GM18867 (cell line): ENCODE measurements around the gene MYH10.

Experiments used
- ATAC-seq: cut with Tn5 transposase; IDR thresholded peaks from one replicate; pipeline ENCODE4 v1.9.1; 2021; ENCODE audit warnings: mild to moderate bottlenecking, moderate library complexity; ENCODE audit not compliant: unreplicated experiment

The MYH10 gene

DNA sequence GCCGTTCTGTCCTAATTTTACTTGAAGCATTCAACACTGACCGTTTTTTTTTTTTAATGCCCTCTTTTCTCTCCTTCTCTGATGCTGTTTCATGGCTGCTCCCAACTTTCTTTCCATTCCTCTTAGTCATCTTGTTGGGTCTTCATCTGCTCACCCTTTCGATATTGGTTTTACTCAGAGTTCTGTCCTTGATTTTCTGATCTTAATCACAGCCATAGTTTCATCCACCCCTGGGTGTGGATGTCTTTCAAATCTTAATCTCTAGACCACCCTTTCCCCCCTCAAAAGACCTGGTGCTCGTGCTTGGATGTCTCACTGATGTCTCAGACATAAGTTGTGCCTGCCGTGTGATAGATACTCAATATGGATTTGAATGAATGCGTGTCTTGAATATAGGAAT is 172.4 kb downstream of the MYH10 start:
- no peak for ATAC-seq

- ATAC-seq = no peak
Observed at GRCh38 chr17:8455665-8456209, 174.8 kb downstream of the MYH10 start.

- ATAC-seq = no peak
Observed at GRCh38 chr17:8453326-8453725, 177.2 kb downstream of the MYH10 start.

DNA sequence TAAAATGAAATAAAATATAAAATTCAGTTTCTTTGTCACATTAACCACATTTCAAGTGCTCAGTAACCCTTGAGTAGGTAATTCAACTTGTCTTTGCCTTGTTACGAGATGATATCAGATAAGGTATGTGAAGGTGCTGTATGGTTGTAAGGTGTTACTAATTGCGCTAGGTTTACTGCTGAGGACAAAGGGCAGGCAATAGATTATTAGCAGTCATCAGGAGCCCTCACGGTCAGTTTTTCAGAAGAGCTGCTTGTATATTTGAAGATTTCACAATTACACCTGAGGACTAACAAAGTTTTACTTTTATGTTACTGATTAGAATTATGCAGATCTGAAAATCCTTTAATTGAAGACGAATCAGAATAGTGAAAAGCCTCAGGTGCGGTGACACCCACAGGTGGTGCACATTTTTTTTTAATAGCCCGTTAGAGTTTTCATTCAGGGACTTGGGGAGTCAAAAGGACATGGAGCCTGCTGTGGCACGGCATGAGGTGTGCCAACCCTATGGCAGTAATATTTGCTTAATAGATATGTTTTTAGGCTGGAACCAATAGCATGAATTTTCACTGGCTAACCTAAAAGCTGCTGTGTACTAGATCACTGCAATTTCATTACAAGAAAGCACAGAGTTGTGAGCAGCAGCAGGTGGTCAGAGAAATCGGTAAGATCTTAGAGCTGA is 178.5 kb downstream of the MYH10 start:
- no peak for ATAC-seq

GRCh38 chr17:8448310-8448709 is 182.2 kb downstream of the MYH10 start:
- no peak for ATAC-seq

GRCh38 chr17:8447799-8448198 is 182.7 kb downstream of the MYH10 start:
- ATAC-seq = no peak

DNA sequence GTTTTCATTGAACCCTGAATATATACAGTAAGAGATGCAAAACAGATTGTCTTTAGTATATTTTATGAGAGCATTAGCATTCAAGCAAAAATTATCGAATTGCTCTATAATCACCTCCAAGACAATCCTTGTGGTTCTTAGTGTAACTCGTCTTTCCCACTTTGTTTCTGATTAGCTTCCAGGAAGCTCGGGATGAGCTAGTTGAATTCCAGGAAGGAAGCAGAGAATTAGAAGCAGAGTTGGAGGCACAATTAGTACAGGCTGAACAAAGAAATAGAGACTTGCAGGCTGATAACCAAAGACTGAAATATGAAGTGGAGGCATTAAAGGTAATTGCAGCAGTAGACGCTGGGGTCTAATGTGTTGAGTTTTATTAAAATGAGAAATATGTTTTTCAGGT is 185.0 kb downstream of the MYH10 start:
- ATAC-seq = no peak

- ATAC-seq = no peak
Observed at GRCh38 chr17:8444494-8444893, 186.0 kb downstream of the MYH10 start.

DNA sequence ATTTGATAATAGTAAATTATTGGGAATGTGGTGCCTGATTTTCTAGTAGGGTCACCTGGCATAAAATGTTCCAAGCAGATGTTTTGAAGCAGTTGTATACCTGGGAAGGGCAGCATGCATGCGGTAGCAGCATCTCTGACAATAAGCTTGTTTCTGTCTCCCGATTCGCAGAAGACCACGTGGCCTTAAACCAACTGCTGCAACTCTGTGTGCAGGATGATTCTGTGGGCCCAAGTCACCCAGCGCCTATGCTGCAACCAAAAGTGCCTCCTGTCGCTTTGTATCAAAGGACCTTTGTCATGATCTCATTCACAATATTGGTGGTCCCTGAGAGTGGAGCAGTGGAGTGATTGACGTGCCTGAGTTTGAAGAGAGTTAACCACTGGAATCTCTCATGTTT is 186.8 kb downstream of the MYH10 start:
- no peak for ATAC-seq

DNA sequence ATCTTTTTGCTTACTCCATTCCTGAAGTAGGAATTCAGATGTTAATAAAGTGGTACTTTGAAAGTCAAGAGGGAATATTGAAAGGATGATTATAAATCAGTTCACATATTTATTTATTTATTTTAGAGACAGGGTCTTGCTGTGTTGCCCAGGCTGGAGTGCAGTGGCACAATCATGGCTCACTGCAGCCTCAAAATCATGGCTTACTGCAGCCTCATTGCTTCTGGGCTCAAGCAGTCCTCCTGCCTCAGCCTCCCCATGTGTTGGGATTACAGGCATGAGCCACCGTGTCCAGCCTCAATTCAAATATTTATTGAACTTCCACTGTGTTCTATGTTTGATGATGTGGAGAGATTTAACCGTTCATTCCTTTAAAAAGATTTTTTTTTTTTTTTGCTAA is 188.2 kb downstream of the MYH10 start:
- no peak for ATAC-seq

DNA sequence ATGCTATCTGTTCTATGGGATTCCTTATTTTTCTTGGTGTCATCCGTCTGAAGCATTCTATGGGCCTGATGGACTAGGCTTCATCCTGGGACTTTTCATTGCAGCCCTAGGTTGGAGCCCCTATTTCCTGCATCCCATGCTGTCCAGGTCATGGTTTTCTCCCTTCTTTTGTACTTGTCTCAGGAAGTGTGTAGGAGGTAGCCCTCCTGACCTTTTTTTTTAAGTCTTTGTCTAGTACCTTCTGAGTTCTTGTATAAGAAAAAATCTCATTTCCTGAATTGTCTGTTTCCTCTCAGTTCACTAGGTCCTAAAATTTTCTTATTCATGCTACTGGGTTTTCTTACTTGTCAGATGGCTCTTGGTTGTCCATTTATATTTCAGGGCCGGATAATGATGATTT is 188.8 kb downstream of the MYH10 start:
- ATAC-seq = no peak

DNA sequence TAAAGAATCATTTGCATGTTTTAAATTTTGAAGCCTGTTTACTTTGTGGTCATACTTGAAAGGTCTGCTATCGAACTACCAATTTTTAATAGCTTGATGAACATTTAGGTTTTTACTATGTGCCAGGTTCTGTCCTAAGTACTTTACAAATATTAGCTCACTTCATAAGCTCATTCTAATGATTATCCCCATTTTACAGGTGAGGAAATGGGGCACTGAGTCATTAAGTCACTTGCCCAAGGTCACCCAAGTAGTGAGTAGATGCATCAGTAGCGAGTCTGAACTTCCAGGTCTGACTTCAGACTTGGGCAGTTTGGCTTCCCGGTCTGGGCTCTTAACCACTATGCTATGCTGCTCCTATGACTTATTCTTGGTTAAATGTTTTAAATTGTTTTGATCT is 190.8 kb downstream of the MYH10 start:
- ATAC-seq = no peak

DNA sequence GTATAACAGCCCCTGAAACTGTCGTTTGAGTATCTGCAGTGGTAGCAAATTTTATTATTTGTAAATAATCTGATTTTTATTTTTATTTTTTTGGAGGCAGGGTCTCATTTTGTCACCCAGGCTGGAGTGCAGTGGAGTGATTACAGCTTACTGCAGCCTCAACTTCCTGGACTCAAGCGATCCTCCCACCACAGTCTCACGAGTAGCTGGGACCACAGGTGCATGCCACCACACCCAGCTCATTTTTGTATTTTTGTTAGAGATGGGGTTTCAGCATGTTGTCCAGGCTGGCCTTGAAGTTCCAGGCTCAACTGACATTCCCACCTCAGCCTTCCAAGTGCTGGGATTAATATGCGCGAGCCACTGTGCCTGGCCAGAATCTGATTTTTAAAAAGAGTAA is 192.1 kb downstream of the MYH10 start:
- no peak for ATAC-seq

DNA sequence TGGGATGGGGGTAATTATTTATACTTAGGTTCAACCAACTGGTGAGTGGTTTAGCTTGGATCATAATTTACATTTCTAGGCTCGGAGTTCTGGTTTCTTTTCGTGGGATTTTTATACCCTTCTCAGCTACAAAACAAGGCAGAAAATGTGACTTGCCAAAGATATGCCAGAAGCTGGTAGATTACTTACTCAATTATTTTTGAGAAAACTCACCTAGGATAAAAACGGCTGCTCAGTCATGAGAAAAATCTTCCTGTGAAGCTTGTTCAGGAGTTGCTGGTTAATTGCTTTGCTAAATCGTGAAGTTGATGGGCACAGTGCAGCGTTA is 193.7 kb downstream of the MYH10 start:
- no peak for ATAC-seq

- ATAC-seq = peak; percentile 51
Observed at GRCh38 chr17:8436169-8436843, 194.2 kb downstream of the MYH10 start.

DNA sequence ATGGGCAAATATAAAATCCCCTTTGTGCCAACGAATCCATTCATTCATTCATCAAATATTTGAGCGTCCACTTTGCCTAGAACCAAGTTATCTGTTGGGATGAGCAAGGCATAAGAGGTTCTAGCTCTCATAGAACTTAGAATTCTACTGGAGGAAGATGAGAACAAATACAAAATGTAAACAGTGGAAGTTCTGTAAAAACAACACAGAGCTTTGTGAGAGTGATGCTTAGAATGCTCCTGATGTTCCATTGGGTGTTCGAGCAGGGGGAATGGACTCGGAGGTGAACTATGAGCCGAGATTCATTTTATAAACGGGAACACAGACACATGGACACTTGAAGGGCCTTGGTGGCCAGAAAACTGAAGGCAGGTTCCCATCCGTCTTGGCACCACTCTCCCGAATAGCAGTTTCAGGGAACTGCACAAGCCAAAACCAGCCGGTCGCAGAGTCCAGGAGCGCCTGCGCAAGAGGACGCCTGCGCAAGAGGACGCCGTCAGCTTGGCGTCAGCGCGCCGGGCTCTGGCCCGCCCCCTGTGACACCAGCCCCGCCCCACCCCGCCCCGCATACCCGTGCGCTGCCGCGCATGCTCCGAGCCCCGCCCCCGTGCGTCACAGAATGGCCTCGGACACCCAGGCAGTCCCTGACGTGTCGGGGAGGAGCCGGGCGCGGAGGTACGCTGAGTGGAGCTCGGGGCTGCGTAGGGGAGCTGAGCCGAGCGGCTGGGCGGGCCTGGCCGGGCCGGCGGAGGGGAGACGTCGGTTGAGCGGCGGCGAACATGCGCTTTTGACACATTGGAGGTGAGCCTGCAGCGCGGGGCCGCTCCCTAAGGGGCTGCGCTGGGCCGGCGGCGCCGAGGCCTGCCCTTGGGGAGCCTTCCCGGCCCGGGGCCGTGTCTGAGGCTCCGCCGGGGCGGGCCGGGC is 195.0 kb downstream of the MYH10 start, which contains the start of gene NDEL1:
Gene NDEL1, plus strand, starts transcription at position 640 of the 924 bp plus-strand sequence. CDS start 8,388 bp downstream, outside the sequence.
- peak; percentile 92 for ATAC-seq

- no peak for ATAC-seq
Observed at GRCh38 chr17:8430966-8431365, 199.6 kb downstream of the MYH10 start.

DNA sequence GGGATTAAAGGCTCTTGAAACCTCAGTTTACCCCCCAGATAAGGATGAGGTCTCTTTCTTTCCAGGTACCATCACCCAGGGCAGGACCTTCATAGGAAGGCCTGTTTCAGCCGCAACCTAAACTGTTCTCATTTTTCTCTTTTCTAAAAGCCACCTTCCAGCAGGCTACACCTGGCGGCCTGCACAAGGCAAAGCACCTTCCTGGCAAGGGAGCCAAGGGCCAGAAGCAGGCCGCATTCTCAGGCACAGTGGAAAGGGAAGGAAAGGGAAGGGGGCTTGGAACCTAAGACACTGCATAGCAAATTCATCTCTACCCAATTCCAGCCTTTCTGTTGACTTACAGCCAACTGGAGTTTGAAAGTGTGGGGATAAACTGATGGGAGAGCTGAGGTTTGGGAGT is 203.7 kb downstream of the MYH10 start:
- no peak for ATAC-seq

DNA sequence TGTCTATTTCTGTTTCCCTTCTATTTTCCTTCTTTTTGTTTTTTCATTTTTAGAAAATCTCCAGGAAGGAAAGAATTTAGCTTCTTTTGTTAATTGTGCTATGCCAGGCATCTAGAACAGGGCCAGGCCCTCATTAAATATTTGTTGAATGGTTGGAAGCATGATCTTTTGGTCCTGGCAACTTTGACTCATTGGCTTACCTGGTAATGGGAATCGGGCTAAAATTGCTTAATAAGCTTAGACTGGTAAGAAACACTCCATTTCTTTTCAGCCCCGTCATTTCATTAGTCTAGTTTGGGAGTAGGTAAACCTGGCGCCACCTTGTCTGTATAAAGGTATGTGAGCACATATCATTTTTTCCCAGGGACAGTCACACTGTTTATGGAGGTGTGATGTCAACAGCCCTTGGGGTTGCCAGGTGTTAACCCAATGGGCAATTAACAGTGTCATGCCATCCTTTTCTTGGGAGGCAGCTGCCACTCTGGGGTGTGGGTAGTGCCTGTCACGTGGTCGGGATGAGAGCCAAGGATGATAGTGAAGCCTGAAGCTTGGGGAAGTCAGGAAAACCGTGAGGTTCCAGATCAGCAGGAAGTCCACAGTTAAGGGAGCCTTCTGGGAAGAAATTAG is 204.3 kb downstream of the MYH10 start:
- no peak for ATAC-seq
